ENCODE results near the gene ARHGEF7.
"Not testable (repeated sequence)": the region's sequence is repeated elsewhere in the genome, so short reads cannot be mapped to it uniquely, and the experiment has no call there.

DNA sequence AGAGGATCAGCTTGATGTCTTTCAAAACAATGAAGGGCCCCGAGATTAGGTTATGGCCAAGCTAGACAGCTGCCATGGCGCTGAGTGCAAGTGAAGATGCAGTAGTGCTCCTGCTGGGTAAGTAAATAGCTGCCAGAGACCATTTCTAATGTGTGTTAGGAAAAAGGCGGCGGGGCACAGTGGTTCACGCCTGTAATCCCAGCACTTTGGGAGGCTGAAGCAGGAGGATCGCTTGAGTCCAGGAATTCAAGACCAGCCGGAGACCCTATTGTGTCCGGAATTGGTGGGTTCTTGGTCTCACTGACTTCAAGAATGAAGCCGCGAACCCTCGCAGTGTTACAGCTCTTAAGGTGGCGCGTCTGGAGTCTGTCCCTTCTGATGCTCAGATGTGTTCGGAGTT, 32.3 kb upstream of the ARHGEF7 start:
- TF ChIP-seq, protein P1, sequence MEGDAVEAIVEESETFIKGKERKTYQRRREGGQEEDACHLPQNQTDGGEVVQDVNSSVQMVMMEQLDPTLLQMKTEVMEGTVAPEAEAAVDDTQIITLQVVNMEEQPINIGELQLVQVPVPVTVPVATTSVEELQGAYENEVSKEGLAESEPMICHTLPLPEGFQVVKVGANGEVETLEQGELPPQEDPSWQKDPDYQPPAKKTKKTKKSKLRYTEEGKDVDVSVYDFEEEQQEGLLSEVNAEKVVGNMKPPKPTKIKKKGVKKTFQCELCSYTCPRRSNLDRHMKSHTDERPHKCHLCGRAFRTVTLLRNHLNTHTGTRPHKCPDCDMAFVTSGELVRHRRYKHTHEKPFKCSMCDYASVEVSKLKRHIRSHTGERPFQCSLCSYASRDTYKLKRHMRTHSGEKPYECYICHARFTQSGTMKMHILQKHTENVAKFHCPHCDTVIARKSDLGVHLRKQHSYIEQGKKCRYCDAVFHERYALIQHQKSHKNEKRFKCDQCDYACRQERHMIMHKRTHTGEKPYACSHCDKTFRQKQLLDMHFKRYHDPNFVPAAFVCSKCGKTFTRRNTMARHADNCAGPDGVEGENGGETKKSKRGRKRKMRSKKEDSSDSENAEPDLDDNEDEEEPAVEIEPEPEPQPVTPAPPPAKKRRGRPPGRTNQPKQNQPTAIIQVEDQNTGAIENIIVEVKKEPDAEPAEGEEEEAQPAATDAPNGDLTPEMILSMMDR (IDR thresholded peaks at IDR 0.05): not testable (repeated sequence)
- TF ChIP-seq POLR2A (IDR thresholded peaks at IDR 0.05): not testable (repeated sequence)
